Trophoblast cell (in vitro differentiated cells and primary cell): ENCODE data around the gene SLC35F1.

Source experiments
- DNase-seq, 2 donors: peaks; one replicate each; pipeline ENCODE4 v3.0.0-alpha.2; 2016
- H2AFZ ChIP-seq: 2 replicates; pipeline ENCODE4 v1.6.1; 2013; ENCODE audit warnings: low read length, moderate library complexity, mild to moderate bottlenecking; ENCODE audit not compliant: insufficient read depth, poor library complexity
- H2AK5ac ChIP-seq: 2 replicates; pipeline ENCODE4 v1.6.1; 2013; ENCODE audit warnings: mild to moderate bottlenecking, low read length
- H2BK120ac ChIP-seq: 2 replicates; pipeline ENCODE4 v1.6.1; 2013; ENCODE audit warnings: low read length, mild to moderate bottlenecking, moderate library complexity; ENCODE audit not compliant: insufficient read depth, poor library complexity
- H2BK12ac ChIP-seq: 2 replicates; pipeline ENCODE4 v1.6.1; 2013; ENCODE audit warnings: mild to moderate bottlenecking, low read length, moderate library complexity
- H2BK5ac ChIP-seq: 2 replicates; pipeline ENCODE4 v1.6.1; 2013; ENCODE audit warnings: low read length, low read depth, moderate library complexity, mild to moderate bottlenecking; ENCODE audit not compliant: poor library complexity
- H3K14ac ChIP-seq: 2 replicates; pipeline ENCODE4 v1.6.1; 2013; ENCODE audit warnings: mild to moderate bottlenecking, low read length
- H3K18ac ChIP-seq: 2 replicates; pipeline ENCODE4 v1.6.1; 2013; ENCODE audit warnings: mild to moderate bottlenecking, low read length
- H3K23ac ChIP-seq: 2 replicates; pipeline ENCODE4 v1.6.1; 2013; ENCODE audit warnings: low read length
- H3K27ac ChIP-seq: 2 replicates; pipeline ENCODE4 v1.5.1; 2013; ENCODE audit warnings: low read depth, mild to moderate bottlenecking, inconsistent platforms, low read length, moderate library complexity
- H3K27me3 ChIP-seq: 2 replicates; pipeline ENCODE4 v1.6.1; 2013; ENCODE audit warnings: inconsistent platforms, mild to moderate bottlenecking, low read length, moderate library complexity; ENCODE audit not compliant: insufficient read depth
- H3K36me3 ChIP-seq, 2 experiments: 1 replicate in 1 of 2; 2 replicates in 1 of 2; pipeline ENCODE4 v1.6.1; 2013; ENCODE audit warnings: low read length in 2 of 2, mild to moderate bottlenecking in 2 of 2, moderate library complexity in 1 of 2; ENCODE audit not compliant: insufficient read depth in 2 of 2, control insufficient read depth in 1 of 2
- H3K4ac ChIP-seq: 2 replicates; pipeline ENCODE4 v1.6.1; 2013; ENCODE audit warnings: low read depth, mild to moderate bottlenecking, low read length, moderate library complexity
- H3K4me1 ChIP-seq, 2 experiments: 1 replicate in 1 of 2; 2 replicates in 1 of 2; pipeline ENCODE4 v1.6.1; 2013; ENCODE audit warnings: low read length in 2 of 2, mild to moderate bottlenecking in 2 of 2, moderate library complexity in 1 of 2; ENCODE audit not compliant: insufficient read depth in 2 of 2, control insufficient read depth in 1 of 2
- H3K4me2 ChIP-seq: 2 replicates; pipeline ENCODE4 v1.6.1; 2013; ENCODE audit warnings: inconsistent platforms, mild to moderate bottlenecking, low read length, moderate library complexity
- H3K4me3 ChIP-seq: 2 replicates; pipeline ENCODE4 v1.5.1; 2013; ENCODE audit warnings: mild to moderate bottlenecking, low read depth, low read length, inconsistent platforms
- H3K79me1 ChIP-seq: one replicate; pipeline ENCODE4 v1.6.1; 2013; ENCODE audit warnings: low read length
- H3K79me2 ChIP-seq: 2 replicates; pipeline ENCODE4 v1.6.1; 2013; ENCODE audit warnings: low read length, mild to moderate bottlenecking; ENCODE audit not compliant: control insufficient read depth, insufficient read depth, poor library complexity
- H3K9ac ChIP-seq: 2 replicates; pipeline ENCODE4 v1.6.1; 2013; ENCODE audit warnings: mild to moderate bottlenecking, low read length
- H3K9me3 ChIP-seq: 2 replicates; pipeline ENCODE4 v1.6.1; 2013; ENCODE audit warnings: low read depth, mild to moderate bottlenecking, control low read depth, inconsistent platforms, low read length; ENCODE audit not compliant: insufficient read depth
- H4K12ac ChIP-seq: 2 replicates; pipeline ENCODE4 v1.6.1; 2013; ENCODE audit warnings: low read depth, mild to moderate bottlenecking, low read length, moderate library complexity
- H4K8ac ChIP-seq: 2 replicates; pipeline ENCODE4 v1.6.1; 2013; ENCODE audit warnings: low read depth, mild to moderate bottlenecking, low read length, moderate library complexity
- H4K91ac ChIP-seq: one replicate; pipeline ENCODE4 v1.6.1; 2013; ENCODE audit warnings: low read depth, mild to moderate bottlenecking, low read length, moderate library complexity
- WGBS: extraction: QIAGEN DNeasy Blood & Tissue Kit; methylation state at CpG from one replicate; pipeline ENCODE4 v1.1.7; 2013; ENCODE audit warnings: missing lambda C conversion rate; ENCODE audit not compliant: insufficient read length, insufficient coverage; ENCODE audit errors: extremely low coverage; 5-methylcytosine and 5-hydroxymethylcytosine counted together

SLC35F1 gene

GRCh38 chr6:118141211-118141610, 234.1 kb downstream of the SLC35F1 start:
- WGBS = no CpG with 5 or more reads among the region's 1 CpG
- H4K12ac ChIP-seq = no peak overlapping the region
- no peak overlapping the region for H3K23ac ChIP-seq
- H2AFZ ChIP-seq = no peak overlapping the region
- no peaks in the 10 kb centered on the region for H3K79me1 ChIP-seq
- no peak overlapping the region for H3K4me2 ChIP-seq
- H3K18ac ChIP-seq = no peak overlapping the region
- no peak overlapping the region for H2BK12ac ChIP-seq
- no peak overlapping the region for H4K91ac ChIP-seq
- no peaks in the 10 kb centered on the region for H3K9me3 ChIP-seq
- H3K4me1 ChIP-seq = no peaks in the 10 kb centered on the region
- no peak overlapping the region for H3K9ac ChIP-seq
- no peak overlapping the region for H3K14ac ChIP-seq
- H3K27me3 ChIP-seq = no peaks in the 10 kb centered on the region
- H3K79me2 ChIP-seq = no peaks in the 10 kb centered on the region
- H3K4ac ChIP-seq = no peak overlapping the region
- H2BK5ac ChIP-seq = no peak overlapping the region
- H4K8ac ChIP-seq = no peak overlapping the region
- no peaks in the 10 kb centered on the region for H3K36me3 ChIP-seq
- no peak overlapping the region for H2BK120ac ChIP-seq
- H3K4me3 ChIP-seq = no peak overlapping the region
- DNase-seq = no peak
- H2AK5ac ChIP-seq = no peak overlapping the region
- H3K27ac ChIP-seq = no peak overlapping the region

- Histone ChIP-seq H3K36me3 (no peaks in the 10 kb centered on the region), H3K79me1 (no peaks in the 10 kb centered on the region), H3K4me1 (no peaks in the 10 kb centered on the region), H3K4me3 (no peak overlapping the region), H3K4ac (no peak overlapping the region), H3K27ac (no peak overlapping the region), H2BK120ac (no peak overlapping the region), H3K23ac (no peak overlapping the region), H3K9ac (no peak overlapping the region), H2BK12ac (no peak overlapping the region), H2AFZ (no peak overlapping the region), H3K9me3 (no peaks in the 10 kb centered on the region), H4K12ac (no peak overlapping the region), H3K18ac (no peak overlapping the region), H4K91ac (no peak overlapping the region), H3K4me2 (no peak overlapping the region), H3K79me2 (no peaks in the 10 kb centered on the region), H2AK5ac (no peak overlapping the region), H4K8ac (no peak overlapping the region), H2BK5ac (no peak overlapping the region), H3K27me3 (no peaks in the 10 kb centered on the region), H3K14ac (no peak overlapping the region)
- WGBS = no CpG with 5 or more reads among the region's 1 CpG
- DNase-seq = no peak
Measured at GRCh38 chr6:118146584-118146983, 239.5 kb downstream of the SLC35F1 start.

- Histone ChIP-seq H2BK5ac (no peak overlapping the region), H3K79me1 (no peaks in the 10 kb centered on the region), H3K36me3 (no peaks in the 10 kb centered on the region), H3K27ac (no peak overlapping the region), H3K4me2 (no peak overlapping the region), H4K91ac (no peak overlapping the region), H3K79me2 (no peaks in the 10 kb centered on the region), H3K14ac (no peak overlapping the region), H3K23ac (no peak overlapping the region), H2AFZ (no peak overlapping the region), H3K9ac (no peak overlapping the region), H3K4ac (no peak overlapping the region), H4K8ac (no peak overlapping the region), H3K18ac (no peak overlapping the region), H3K9me3 (no peaks in the 10 kb centered on the region), H3K27me3 (no peaks in the 10 kb centered on the region), H2BK120ac (no peak overlapping the region), H4K12ac (no peak overlapping the region), H3K4me1 (no peaks in the 10 kb centered on the region), H2BK12ac (no peak overlapping the region), H2AK5ac (no peak overlapping the region), H3K4me3 (no peak overlapping the region)
- no peak for DNase-seq
- no CpG with 5 or more reads among the region's 5 CpGs for WGBS
Measured at GRCh38 chr6:118147511-118147910, 240.4 kb downstream of the SLC35F1 start.

GRCh38 chr6:118148561-118148960, 241.5 kb downstream of the SLC35F1 start:
- no peak overlapping the region for H3K9ac ChIP-seq
- no peak overlapping the region for H2AK5ac ChIP-seq
- H3K79me1 ChIP-seq = no peaks in the 10 kb centered on the region
- H2BK120ac ChIP-seq = no peak overlapping the region
- H3K4me3 ChIP-seq = no peak overlapping the region
- no peak overlapping the region for H4K91ac ChIP-seq
- no peak for DNase-seq
- no peaks in the 10 kb centered on the region for H3K36me3 ChIP-seq
- H4K8ac ChIP-seq = no peak overlapping the region
- H3K14ac ChIP-seq = no peak overlapping the region
- no peak overlapping the region for H2BK5ac ChIP-seq
- H2AFZ ChIP-seq = no peak overlapping the region
- no CpG with 5 or more reads among the region's 2 CpGs for WGBS
- no peaks in the 10 kb centered on the region for H3K9me3 ChIP-seq
- no peak overlapping the region for H3K4ac ChIP-seq
- H3K27ac ChIP-seq = no peak overlapping the region
- no peak overlapping the region for H3K18ac ChIP-seq
- H4K12ac ChIP-seq = no peak overlapping the region
- no peaks in the 10 kb centered on the region for H3K79me2 ChIP-seq
- H3K27me3 ChIP-seq = no peaks in the 10 kb centered on the region
- H3K4me2 ChIP-seq = no peak overlapping the region
- H2BK12ac ChIP-seq = no peak overlapping the region
- no peaks in the 10 kb centered on the region for H3K4me1 ChIP-seq
- H3K23ac ChIP-seq = no peak overlapping the region
